CD4-positive, alpha-beta T cell (primary cell): ENCODE data around the gene DYNLL2. TPM values are rescaled to one million over a fixed set of nuclear protein-coding genes. Genes with fewer than 3 reads are reported as not detected.

ENCODE experiments used
- ATAC-seq: fragments of 200-7000 bp; cut with Tn5 transposase; one replicate; pipeline ENCODE4 v1.10.0; 2022; ENCODE audit warnings: mild to moderate bottlenecking; ENCODE audit not compliant: poor library complexity
- CTCF ChIA-PET: fragments of 350-600 bp; sonication (Branson Sonifier 250); formaldehyde crosslinking; loops from one replicate; lab custom pipeline; 2021; ENCODE audit warnings: antibody characterized with exemption, inconsistent platforms; lab: Charles Lee
- POLR2A ChIA-PET: fragments of 350-600 bp; sonication (Branson Sonifier 250); formaldehyde crosslinking; loops from one replicate; lab custom pipeline; 2021; ENCODE audit warnings: antibody characterized with exemption, inconsistent platforms; lab: Charles Lee
- DNase-seq, 14 experiments: peaks; one replicate each; pipeline ENCODE4 v3.0.0-alpha.2; 2013 to 2020; ENCODE audit warnings: mixed read lengths in 2 of 14
- H3K27ac ChIP-seq, 2 donors: one replicate each; pipeline versions ENCODE4 v1.5.1 to v1.7.0; 2013; ENCODE audit warnings: low read length in 2 of 2, low read depth in 1 of 2, mild to moderate bottlenecking in 1 of 2
- H3K27me3 ChIP-seq, 2 experiments: 1 replicate in 1 of 2; 2 replicates in 1 of 2; pipeline versions ENCODE4 v1.6.1 to v1.7.0; 2013; ENCODE audit warnings: low read length in 2 of 2, control low read depth in 1 of 2, mild to moderate bottlenecking in 1 of 2, moderate library complexity in 1 of 2; ENCODE audit not compliant: insufficient read depth in 2 of 2, control insufficient read depth in 1 of 2
- H3K36me3 ChIP-seq: one replicate; pipeline ENCODE4 v1.6.1; 2013; ENCODE audit warnings: low read length, control low read depth; ENCODE audit not compliant: insufficient read depth
- H3K4me1 ChIP-seq: one replicate; pipeline ENCODE4 v1.6.1; 2013; ENCODE audit warnings: low read length, control low read depth; ENCODE audit not compliant: insufficient read depth
- H3K4me3 ChIP-seq: one replicate; pipeline ENCODE4 v1.5.1; 2013; ENCODE audit warnings: mild to moderate bottlenecking, low read length, moderate library complexity
- H3K9me3 ChIP-seq, 2 experiments: 1 replicate in 1 of 2; 2 replicates in 1 of 2; pipeline versions ENCODE4 v1.6.1 to v1.7.0; 2013; ENCODE audit warnings: low read length in 2 of 2, mild to moderate bottlenecking in 2 of 2, control low read depth in 1 of 2, moderate library complexity in 1 of 2; ENCODE audit not compliant: control insufficient read depth in 1 of 2, insufficient read depth in 1 of 2
- H3K27ac Mint-ChIP-seq: one replicate; pipeline ENCODE4 v1.8.0; 2020; ENCODE audit warnings: mixed read lengths
- H3K27me3 Mint-ChIP-seq: one replicate; pipeline ENCODE4 v1.8.0; 2021; ENCODE audit warnings: mixed read lengths
- H3K36me3 Mint-ChIP-seq: one replicate; pipeline ENCODE4 v1.8.0; 2021; ENCODE audit warnings: low read depth, mixed read lengths
- H3K4me1 Mint-ChIP-seq: one replicate; pipeline ENCODE4 v1.8.0; 2021; ENCODE audit warnings: low read depth, mixed read lengths
- H3K4me3 Mint-ChIP-seq: one replicate; pipeline ENCODE4 v1.8.0; 2020; ENCODE audit warnings: mild to moderate bottlenecking, mixed read lengths
- H3K9me3 Mint-ChIP-seq: one replicate; pipeline ENCODE4 v1.8.0; 2020; ENCODE audit warnings: mixed read lengths
- intact Hi-C, 2 experiments: fragments of 100-400 bp; cut with DNase I in 1 of 2; cut with micrococcal nuclease in 1 of 2; formaldehyde crosslinking; loops; one replicate each; pipeline versions ENCODE4 v1.15.1 to v1.9.0; 2023 to 2025; cut with DNase I, micrococcal nuclease
- total RNA-seq, 174 experiments: library from RNA in 2 of 174; stranded (reverse) in 2 of 174; gene quantifications; one replicate each; pipeline ENCODE4 v1.2.3 and lab custom pipeline; 2021 to 2026
- TF ChIP-seq, protein P1 (sequence below): fragments of 200-600 bp; IDR thresholded peaks from one replicate; pipeline ENCODE4 v1.8.0; 2022; ENCODE audit warnings: antibody characterized with exemption, mild to moderate bottlenecking

The DYNLL2 gene
- total RNA-seq, 2 experiments from 2014 or later, result 30.9 to 32.2 TPM

DNA sequence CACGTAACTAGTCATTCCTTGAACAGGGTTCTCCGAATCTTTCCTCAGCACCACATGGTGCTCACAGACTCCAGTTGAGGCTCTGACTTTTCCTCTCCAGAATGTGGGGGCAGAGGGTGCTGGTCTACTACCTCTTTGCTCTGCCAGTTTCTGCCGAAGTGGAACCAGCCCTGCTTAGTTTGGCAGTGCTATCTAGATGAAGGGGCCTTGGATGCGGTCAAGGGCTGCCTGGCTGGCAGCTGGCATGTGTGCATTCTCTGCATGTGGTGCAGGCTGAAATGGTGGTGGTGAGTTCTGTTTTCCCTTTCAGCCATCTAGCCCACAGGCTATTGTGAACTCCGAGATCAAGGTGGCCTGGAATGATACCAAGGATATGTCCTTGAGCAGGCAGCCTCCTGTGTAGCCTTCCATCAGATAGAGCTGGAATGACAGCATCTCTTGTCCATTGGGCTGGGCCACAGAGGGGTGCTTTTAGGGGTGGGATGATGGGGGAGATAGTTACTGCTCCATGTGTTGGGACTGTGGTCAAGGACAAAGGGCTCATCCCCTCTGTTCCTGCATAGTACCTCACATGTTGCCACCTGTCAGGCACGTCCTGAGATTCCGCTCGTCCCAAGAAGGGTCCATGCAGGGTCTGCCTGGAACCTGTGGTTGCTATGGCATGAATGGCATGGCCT lies 2.0 kb downstream of the DYNLL2 start:
- peaks cover 50% of the 10 kb centered on the region for H3K36me3 ChIP-seq
- CTCF ChIA-PET, result interaction anchor here (0.8 kb wide), 1 partner anchor 10 kb away, joined by 3 read pairs; no protein-coding TSS in a partner anchor
- ATAC-seq, result no peak
- Mint-ChIP-seq H3K27me3 (no peaks in the 10 kb centered on the region), H3K27ac (peak overlapping the region; percentile 89), H3K4me3 (peak overlapping the region; percentile 91), H3K9me3 (no peaks in the 10 kb centered on the region), H3K36me3 (peaks cover 58% of the 10 kb centered on the region), H3K4me1 (peaks cover 56% of the 10 kb centered on the region)
- no peaks in the 10 kb centered on the region for H3K27me3 ChIP-seq
- intact Hi-C loops, result no loop called here
- H3K27ac ChIP-seq, result no peak overlapping the region
- TF ChIP-seq, protein P1, sequence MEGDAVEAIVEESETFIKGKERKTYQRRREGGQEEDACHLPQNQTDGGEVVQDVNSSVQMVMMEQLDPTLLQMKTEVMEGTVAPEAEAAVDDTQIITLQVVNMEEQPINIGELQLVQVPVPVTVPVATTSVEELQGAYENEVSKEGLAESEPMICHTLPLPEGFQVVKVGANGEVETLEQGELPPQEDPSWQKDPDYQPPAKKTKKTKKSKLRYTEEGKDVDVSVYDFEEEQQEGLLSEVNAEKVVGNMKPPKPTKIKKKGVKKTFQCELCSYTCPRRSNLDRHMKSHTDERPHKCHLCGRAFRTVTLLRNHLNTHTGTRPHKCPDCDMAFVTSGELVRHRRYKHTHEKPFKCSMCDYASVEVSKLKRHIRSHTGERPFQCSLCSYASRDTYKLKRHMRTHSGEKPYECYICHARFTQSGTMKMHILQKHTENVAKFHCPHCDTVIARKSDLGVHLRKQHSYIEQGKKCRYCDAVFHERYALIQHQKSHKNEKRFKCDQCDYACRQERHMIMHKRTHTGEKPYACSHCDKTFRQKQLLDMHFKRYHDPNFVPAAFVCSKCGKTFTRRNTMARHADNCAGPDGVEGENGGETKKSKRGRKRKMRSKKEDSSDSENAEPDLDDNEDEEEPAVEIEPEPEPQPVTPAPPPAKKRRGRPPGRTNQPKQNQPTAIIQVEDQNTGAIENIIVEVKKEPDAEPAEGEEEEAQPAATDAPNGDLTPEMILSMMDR, result peak; percentile 9
- H3K4me1 ChIP-seq, result peaks cover 55% of the 10 kb centered on the region
- no peak for DNase-seq
- no peaks in the 10 kb centered on the region for H3K9me3 ChIP-seq
- POLR2A ChIA-PET, result interaction anchor here (1.0 to 4.0 kb wide), 5 partner anchors 13 to 235 kb away, joined by 3 to 62 read pairs (median 8); partner anchors contain the start of genes MRPS23 and SRSF1
- peak overlapping the region; percentile 71 for H3K4me3 ChIP-seq

DNA sequence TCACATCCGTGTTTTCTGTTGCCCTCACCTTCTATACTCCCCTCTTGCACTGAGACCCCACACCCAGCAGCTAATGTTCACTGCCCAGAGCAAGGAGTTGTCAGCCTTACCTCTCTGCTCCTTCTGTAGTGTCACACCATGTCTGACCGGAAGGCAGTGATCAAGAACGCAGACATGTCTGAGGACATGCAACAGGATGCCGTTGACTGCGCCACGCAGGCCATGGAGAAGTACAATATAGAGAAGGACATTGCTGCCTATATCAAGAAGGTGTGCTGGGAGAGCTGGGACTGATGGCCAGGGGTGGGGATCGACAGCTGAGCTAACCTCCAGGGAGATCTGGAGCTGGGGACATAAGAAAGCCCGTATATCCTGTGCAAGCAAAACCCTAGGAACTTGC lies 3.7 kb downstream of the DYNLL2 start:
- ChIA-PET CTCF (no interaction called here), POLR2A (interaction anchor here (1.3 to 1.8 kb wide), 2 partner anchors 80 to 86 kb away, joined by 3 to 5 read pairs; partner anchors contain the start of gene SRSF1)
- no peak overlapping the region for H3K4me3 ChIP-seq
- peaks cover 61% of the 10 kb centered on the region for H3K4me1 Mint-ChIP-seq
- H3K36me3 ChIP-seq, result peaks cover 67% of the 10 kb centered on the region
- peaks cover 76% of the 10 kb centered on the region for H3K36me3 Mint-ChIP-seq
- intact Hi-C loops, result no loop called here
- peaks cover 55% of the 10 kb centered on the region for H3K4me1 ChIP-seq
- no peaks in the 10 kb centered on the region for H3K27me3 Mint-ChIP-seq
- H3K4me3 Mint-ChIP-seq, result peak overlapping the region; percentile 73
- peak overlapping the region; percentile 62 for H3K27ac Mint-ChIP-seq
- DNase-seq (no peak), ATAC-seq (no peak)
- no peak overlapping the region for H3K27ac ChIP-seq
- H3K27me3 ChIP-seq, result no peaks in the 10 kb centered on the region
- no peaks in the 10 kb centered on the region for H3K9me3 Mint-ChIP-seq
- TF ChIP-seq, protein P1, result no peak
- H3K9me3 ChIP-seq, result no peaks in the 10 kb centered on the region

DNA sequence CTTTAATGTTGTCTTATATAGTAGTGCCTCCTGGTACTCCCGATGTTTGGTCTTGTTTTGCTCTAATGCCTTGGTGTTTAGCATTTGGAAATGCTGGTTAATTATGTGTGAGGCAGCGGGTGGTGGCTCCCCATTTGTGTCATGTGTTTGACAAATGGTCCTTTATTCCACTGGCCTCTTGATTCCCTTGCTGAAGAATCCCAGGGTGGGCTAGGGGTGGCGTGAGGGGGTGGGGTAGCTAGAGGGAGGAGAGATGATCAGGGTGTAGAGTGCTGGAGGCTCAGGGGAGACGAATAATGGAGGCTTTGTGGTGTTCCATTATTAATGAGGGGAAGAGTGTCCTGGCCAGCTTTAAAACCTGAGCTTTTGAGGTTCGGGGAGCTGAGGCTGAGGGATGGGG lies 5.4 kb downstream of the DYNLL2 start:
- DNase-seq (no peak), ATAC-seq (no peak)
- CTCF ChIA-PET, result no interaction called here
- intact Hi-C loops, result loop anchor here in 1 of 2 experiments (1.0 kb wide), 1 partner anchor 22 kb away; no protein-coding TSS in a partner anchor
- peak overlapping the region; percentile 62 for H3K27ac Mint-ChIP-seq
- Histone ChIP-seq H3K36me3 (peaks cover 84% of the 10 kb centered on the region), H3K4me1 (peaks cover 48% of the 10 kb centered on the region), H3K4me3 (no peak overlapping the region), H3K9me3 (no peaks in the 10 kb centered on the region), H3K27me3 (no peaks in the 10 kb centered on the region), H3K27ac (no peak overlapping the region)
- peaks cover 91% of the 10 kb centered on the region for H3K36me3 Mint-ChIP-seq
- H3K27me3 Mint-ChIP-seq, result no peaks in the 10 kb centered on the region
- peaks cover 61% of the 10 kb centered on the region for H3K4me1 Mint-ChIP-seq
- TF ChIP-seq, protein P1, result no peak
- H3K9me3 Mint-ChIP-seq, result no peaks in the 10 kb centered on the region
- no peak overlapping the region for H3K4me3 Mint-ChIP-seq
- POLR2A ChIA-PET, result interaction anchor here (1.3 kb wide), 1 partner anchor 81 kb away, joined by 6 read pairs; the partner anchor contains the start of gene SRSF1
